Sigmoid colon (tissue), 4 donors: ENCODE data around the gene TARS2.

Source experiments
- CTCF ChIP-seq, 4 experiments: fragments of 450-650 bp in 3 of 4; fragments of 200-600 bp in 1 of 4; IDR thresholded peaks; one replicate each; pipeline ENCODE4 v1.5.1; 2016 to 2019; ENCODE audit warnings: antibody characterized with exemption in 4 of 4, mild to moderate bottlenecking in 3 of 4, moderate library complexity in 2 of 4
- POLR2AphosphoS5 ChIP-seq, 4 donors: sonication (generic); formaldehyde crosslinking; IDR thresholded peaks; one replicate each; pipeline ENCODE4 v1.6.1; 2017; ENCODE audit warnings: antibody characterized with exemption in 4 of 4

- TF ChIP-seq CTCF (IDR thresholded peaks at IDR 0.05) (no peak), POLR2AphosphoS5 (IDR thresholded peaks at IDR 0.05) (peak in 1 of 4 donors; percentile 37)
Observed at GRCh38 chr1:150529017-150529416, 41.8 kb downstream of the TARS2 start.
